HG03457 (cell line): ENCODE results near the gene DDT.
A peak's percentile ranks its signal among the peaks of the same experiment; 100 is the strongest.
"Not testable (repeated sequence)": the region's sequence is repeated elsewhere in the genome, so short reads cannot be mapped to it uniquely, and the experiment has no call there.

Experiments
- ATAC-seq: cut with Tn5 transposase; IDR thresholded peaks from one replicate; pipeline ENCODE4 v1.9.1; 2021; ENCODE audit warnings: moderate number of reproducible peaks; ENCODE audit not compliant: unreplicated experiment

Gene DDT

GRCh38 chr22:23974345-23974744, at the start of gene DDT:
Gene DDT, minus strand, starts transcription at chr22:23974441. Its CDS starts 27 bp downstream, at chr22:23974414.
- peak; percentile 85 for ATAC-seq

- no peak for ATAC-seq
These were observed 49.1 kb upstream of the DDT start for GRCh38 chr22:24023204-24023789.

DNA sequence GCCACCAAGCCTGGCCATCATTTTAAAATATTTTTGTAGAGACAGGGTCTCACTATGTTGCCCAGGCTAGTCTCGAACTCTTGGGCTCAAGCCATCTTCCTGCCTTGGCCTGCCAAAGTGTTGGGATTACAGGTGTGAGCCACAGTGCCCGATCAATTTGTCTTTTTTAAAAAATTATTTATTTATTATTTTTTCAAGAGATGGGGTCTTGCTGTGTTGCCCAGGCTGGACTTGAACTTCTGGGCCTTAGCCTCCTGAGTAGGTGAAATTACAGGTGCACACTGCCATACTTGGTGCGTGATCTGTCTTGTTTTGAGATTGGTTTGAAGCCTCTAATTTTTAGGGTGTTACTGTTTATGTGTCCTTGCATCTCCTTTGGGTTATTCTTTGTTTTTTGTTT, 47.1 kb upstream of the DDT start:
- ATAC-seq = no peak

GRCh38 chr22:24016156-24016555, 41.9 kb upstream of the DDT start:
- no peak for ATAC-seq

DNA sequence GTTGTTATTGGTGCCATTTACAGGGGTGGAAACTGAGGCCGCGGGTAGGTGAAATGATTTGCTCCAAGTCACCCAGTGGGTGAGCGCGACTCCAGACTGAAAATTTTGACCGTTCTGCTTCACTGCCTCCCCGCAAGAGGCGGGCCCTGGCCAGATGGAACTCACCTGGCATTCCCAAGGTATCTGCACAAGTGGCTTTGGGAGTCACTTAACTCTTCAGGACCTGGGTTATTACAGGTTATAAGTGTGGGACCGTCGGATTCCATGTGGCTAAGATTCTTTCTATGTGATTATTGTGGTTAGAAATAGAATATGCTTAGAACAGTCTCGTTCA, 37.5 kb upstream of the DDT start:
- no peak for ATAC-seq

GRCh38 chr22:24010018-24010391, 35.8 kb upstream of the DDT start:
- no peak for ATAC-seq

DNA sequence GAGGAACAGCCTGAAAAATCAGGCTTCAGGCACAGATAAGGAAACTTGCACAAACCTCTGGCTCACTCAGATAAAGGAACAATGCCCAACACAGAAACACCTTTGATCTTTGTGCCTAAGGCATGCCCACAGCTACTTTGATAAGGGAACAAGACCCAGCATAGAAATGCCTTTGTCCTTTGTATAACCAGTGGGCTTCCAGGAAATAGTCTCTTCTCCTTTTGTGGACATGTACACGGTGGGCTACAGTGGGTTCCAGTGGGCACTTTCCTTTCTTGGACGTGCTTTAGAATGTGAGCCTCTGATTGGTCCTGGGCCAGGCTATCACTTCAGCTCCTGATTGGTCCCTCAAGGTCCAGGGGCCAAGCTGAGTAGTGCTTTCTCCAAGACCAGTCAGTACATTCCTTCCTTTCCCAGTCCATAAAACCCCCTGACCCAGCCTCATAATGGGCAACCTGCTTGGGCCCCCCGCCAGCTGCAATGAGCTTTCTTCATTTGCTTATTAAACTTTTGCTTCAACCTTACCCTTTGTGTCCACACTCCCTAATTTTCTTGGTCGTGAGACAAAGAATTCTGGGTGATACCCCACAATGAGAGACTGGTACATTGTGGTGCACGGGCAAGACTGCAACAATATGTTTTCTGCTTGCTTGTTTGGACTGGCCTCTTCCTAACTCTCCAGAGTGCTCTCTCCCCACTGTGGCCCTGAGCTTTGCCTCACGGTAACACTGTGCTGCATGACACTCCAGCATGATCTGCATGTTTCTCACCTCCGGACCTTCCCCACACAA, 35.2 kb upstream of the DDT start:
- ATAC-seq = no peak

GRCh38 chr22:24008381-24009226, 34.4 kb upstream of the DDT start:
- no peak for ATAC-seq

- ATAC-seq = no peak
These were observed 33.7 kb upstream of the DDT start for GRCh38 chr22:24008022-24008283.

DNA sequence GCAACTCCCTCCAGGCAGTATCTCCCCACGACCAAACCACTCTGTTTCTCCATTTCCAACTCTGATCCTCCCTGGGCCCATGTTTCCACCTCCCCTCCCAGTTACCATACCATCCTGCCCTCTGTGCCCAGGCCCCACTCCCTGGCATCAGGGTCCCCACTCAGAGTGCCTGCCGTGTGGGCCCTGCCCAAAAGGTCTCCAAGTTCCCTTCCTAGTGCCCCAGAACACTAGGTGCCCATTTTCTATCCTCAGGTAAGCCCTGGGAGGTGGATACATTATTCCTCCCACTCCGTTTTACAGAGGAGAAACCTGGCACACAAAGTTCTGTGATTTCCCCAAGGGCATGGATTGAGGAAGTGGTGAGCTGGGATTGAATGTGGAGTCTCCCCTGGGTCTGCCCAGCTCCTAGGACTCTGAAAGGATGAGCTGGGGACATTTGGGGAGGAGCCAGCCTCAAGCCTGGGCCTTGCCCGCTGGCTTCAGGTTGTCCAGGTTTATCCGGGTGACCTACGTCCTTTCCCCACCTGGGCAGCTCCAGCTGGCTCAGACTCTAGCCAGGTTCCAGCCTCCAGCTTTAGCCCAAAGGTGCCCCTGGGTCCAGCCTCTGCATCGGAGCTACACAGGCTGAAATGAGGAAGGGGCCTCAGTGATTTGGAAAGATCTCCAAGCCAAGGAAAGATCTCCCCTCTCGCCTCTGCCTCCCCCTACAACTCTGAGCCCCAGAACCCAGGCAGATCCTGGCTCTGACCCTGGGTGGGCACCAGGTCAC, 33.2 kb upstream of the DDT start:
- ATAC-seq = no peak

GRCh38 chr22:24006914-24007214, 32.6 kb upstream of the DDT start:
- no peak for ATAC-seq

GRCh38 chr22:24006207-24006913, 32.1 kb upstream of the DDT start:
- ATAC-seq = no peak

DNA sequence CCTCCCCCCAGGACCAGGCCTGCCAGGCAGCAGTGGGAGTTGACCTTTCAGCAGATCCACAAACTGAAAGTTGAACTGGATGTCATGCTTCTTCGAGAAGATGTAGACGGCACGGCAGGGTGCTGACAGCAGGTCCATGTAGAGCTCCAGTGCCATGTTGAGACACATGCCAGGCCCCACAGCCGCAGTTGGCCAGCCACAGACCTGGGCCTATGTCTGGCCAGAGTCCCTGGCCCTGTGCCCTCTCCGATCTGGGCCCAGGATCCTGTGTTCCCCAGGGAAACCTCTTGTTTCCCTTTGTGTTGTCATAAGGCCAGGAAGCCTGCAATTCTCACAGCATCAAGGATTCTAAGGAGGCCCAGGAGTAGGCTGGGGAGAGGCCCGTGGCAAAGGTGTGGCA, 31.0 kb upstream of the DDT start, which contains the start of gene GSTT4:
Gene GSTT4, minus strand, starts transcription at position 253 of the 400 bp plus-strand sequence. Its CDS starts 97 bp downstream, at position 156.
- ATAC-seq = no peak

- no peak for ATAC-seq
These were observed 29.6 kb upstream of the DDT start for GRCh38 chr22:24003887-24004286.

- ATAC-seq = no peak
These were observed 28.6 kb upstream of the DDT start for GRCh38 chr22:24002851-24003250.

DNA sequence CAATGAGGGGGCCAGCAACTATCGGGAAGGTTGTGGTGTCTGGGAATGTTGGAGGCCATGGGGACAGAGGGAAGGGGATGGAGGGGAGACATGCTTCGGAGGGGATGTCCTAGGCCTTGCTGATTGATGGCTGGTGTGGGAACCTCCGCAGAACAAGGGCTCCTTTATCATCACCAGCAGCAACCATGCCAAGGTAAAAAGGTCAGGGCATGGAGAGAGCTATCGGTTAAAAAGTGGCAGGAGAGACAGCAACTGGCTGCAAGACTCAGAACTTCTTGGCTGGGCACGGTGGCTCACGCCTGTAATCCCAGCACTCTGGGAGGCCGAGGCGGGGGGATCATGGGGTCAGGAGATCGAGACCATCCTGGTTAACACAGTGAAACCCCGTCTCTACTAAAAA, 28.0 kb upstream of the DDT start:
- ATAC-seq = no peak

GRCh38 chr22:24001314-24001713, 27.1 kb upstream of the DDT start:
- no peak for ATAC-seq

GRCh38 chr22:23999779-24000178, 25.5 kb upstream of the DDT start:
- ATAC-seq = not testable (repeated sequence)

GRCh38 chr22:23997092-23997491, 22.9 kb upstream of the DDT start:
- no peak for ATAC-seq

GRCh38 chr22:23993581-23994177, 19.4 kb upstream of the DDT start:
- ATAC-seq = not testable (repeated sequence)
